Effector CD4-positive, alpha-beta T cell (primary cell): ENCODE measurements around the gene EXD3.
"Not testable (repeated sequence)": the region's sequence is repeated elsewhere in the genome, so short reads cannot be mapped to it uniquely, and the experiment has no call there.

Experiments used
- DNase-seq: peaks from one replicate; pipeline ENCODE4 v3.0.0-alpha.2; 2020
- total RNA-seq: gene quantifications from one replicate; lab custom pipeline; 2026; lab: John Stamatoyannopoulos, UW

The EXD3 gene
- total RNA-seq: 31.0 reads per million, percentile 57 among the genes with 10 or more reads in this experiment

GRCh38 chr9:137422604-137423513 is at the start of gene EXD3, which contains the start of gene NOXA1:
Gene EXD3 (minus strand): TSS chr9:137423162. CDS start chr9:137395357, 27,805 bp downstream.
Gene NOXA1 (plus strand): TSS chr9:137423393. CDS start chr9:137423530, 137 bp downstream.
- peak; percentile 90 for DNase-seq

DNA sequence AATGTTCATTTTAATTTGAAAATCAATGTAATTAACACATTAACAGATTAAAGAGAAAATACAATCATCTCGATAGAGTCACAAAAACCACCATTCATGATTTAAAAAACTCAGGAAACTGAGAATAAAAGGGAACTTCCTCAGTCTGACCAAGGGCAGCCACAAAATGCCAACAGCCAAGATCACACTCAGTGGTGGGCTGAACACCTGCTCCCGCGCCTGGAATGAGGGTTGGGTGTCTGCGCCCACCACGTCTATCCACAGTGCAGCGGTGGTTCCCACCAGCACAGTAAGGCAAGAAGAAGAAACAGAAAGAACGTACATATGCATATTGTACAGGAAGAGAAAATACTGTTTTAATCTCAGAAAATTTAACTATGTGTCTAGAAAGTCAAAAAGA is 47.8 kb upstream of the EXD3 start:
- DNase-seq: no peak

GRCh38 chr9:137467896-137468295 is 44.9 kb upstream of the EXD3 start:
- no peak for DNase-seq

DNA sequence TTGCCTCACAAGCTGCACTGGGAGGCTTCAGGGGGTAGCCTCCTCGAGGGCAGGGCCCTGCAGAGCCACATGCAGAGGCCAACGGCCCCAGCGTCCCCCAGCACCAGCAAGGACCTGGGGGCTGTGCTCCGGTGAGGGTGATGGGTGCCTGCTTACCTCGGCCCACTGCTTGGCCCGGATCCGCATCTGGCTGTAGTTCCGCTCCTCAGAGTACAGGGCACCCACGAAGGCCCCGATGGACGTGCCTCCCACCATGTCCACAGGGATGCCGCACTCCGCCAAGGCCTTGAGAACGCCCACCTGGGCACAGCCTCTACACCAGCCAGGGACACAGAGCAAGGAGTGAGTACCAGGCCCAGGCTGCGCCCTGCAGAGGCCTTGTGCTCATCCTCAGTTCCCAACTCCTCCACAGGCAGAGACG is 44.2 kb upstream of the EXD3 start:
- DNase-seq: no peak

- DNase-seq: not testable (repeated sequence)
Measured at GRCh38 chr9:137466389-137467085, 43.6 kb upstream of the EXD3 start.

- no peak for DNase-seq
Measured at GRCh38 chr9:137465720-137466388, 42.9 kb upstream of the EXD3 start.

DNA sequence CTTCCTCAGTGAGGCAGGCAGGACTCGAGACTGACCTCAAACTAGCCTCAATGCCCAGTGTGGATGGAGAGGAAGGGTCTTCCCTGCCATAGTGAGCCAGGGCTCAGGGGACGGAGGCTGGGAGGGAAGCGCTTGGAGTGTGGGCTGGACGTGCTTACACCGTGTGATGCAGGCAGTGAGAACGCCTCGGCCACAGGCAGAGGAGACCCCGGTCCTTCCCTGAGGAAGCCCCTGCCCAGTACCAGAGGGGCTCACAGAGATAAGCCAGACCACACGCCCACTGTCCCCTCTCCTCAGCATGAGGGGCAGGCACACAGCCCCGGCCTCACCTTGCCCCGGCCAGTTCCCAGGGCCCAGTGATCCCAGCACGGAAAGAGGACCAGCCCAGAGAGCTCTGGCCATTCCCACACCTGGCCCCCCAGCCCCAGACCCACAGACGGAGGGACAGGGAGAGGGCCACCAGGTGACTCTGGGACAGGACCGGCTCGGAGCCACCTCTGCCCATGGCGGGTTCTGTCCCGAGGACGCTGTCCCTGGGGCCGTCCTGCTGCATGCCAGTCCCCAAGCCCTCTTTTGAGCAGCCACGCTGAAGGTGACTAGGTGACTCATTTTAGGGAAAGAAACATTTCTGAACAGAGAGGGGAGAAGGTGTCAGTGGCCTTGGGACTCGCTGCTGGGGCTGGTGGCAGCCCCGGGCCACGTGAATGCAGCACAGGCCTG is 42.2 kb upstream of the EXD3 start:
- no peak for DNase-seq

GRCh38 chr9:137464291-137464999 is 41.5 kb upstream of the EXD3 start:
- DNase-seq: no peak

DNA sequence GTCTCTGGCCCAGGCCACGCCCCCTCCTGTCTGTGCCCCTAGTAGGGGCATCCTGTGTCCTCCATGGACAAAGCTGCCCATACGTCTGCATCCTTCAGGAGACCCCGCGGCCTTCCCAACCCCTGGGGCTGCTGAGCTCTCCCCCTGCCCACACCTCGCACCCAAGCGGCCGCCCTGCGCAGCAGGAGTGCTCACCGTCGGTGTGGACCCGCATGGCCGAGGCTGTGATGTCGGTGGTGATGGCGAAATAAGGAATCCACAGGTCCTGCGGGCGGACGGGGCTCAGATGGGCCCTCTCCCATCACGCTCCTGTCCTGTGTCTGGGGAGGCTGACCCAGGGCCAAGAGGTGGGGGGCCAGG is 40.9 kb upstream of the EXD3 start:
- no peak for DNase-seq

GRCh38 chr9:137462986-137463930 is 40.3 kb upstream of the EXD3 start:
- no peak for DNase-seq

- DNase-seq: no peak
Measured at GRCh38 chr9:137462396-137462985, 39.5 kb upstream of the EXD3 start.

DNA sequence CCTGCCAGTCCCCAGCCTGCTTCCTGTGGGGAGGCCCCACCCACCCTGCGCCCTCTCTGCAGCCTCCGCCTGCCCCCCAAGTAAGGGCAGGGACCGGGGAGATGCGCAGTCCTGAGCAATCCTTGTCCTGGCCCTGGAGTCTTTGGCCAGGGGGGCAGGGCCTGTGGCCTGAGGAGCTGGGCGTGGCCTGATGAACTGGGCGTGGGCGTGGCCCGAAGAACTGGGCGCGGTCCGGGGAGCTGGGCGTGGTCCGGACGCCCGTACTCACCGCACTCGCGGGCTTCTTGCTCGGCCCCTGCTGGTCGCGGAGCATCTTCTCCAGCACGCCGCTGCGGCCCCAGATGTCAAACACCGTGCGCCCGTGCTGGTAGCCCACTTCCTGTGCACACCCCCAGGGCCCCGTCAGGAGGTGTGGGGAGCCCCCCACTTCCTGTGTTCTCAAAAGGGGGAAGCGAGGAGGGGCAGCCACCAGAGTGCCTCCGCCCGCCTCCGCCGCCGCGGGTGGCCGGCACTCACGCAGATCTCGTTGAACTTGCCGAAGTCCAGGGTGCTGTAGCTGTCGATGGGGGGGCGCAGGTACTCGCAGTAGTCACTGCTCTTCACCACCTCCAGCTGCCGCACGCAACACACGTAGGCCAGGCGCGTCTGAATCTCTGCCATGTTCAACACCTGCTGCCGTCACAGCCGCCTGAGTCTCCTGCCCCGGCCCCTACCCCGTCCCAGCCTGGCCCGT is 38.9 kb upstream of the EXD3 start:
- DNase-seq: peak; percentile 69

DNA sequence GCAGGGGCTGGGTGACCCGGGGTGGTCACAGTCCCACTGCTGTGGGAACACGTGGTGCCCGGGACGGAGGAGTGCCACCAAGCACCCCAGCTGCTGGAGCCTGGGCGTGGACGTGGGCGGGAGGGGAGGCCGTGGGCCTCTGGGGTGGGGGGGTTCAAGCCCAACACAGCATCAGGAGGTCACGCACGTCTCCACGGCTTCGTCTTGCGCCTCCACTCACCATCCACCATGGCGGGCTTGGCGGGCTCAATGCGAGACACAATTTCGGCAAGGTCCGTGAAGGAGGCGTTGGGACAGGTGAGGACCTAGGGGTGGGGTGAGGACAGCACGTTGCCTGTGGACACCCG is 38.3 kb upstream of the EXD3 start:
- DNase-seq: no peak

DNA sequence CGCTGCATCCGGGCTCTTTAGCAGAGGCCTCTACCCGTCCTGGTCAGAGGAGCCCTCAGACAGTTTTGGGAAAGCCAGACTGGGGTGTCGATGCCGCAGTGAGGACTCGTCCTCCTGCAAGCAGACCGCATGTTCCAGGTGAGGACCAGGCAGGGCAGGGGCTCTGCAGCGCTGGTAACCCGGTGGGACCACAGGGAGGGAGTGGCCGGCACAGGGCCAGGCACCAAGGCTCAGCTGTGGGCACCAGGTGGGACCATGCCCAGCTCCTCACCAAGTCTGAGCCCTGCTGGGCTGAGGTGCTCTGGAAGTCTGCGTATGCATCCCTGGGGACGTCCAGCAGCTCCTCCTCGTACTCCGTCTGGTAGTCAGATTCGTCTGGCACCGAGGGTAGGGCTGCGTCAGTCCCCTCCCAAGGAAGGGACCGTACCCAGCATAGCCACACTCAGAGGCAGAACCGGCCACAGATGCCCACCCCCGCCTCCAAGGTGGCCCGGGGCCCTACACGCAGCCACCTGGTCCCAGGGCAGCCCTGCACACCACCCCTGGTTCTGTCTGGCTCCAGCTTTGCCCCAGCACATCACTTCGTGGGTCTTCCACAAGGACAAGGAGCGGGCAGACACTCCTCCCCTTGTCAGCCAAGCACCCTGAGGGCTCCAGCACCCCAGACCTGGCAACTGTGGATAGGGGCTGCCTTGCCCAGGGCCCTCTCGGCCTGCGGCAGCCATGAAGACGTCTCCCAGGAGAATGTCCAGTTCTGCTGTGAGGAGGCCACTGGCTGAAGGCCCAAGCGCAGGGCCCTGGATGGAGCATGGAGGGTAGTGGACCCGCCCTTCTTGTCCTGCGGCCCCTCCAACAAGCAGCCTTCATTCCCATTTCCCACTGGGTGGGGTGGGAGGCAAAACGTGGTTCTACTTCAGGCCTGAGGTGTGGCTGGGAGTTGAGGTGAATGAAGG is 37.7 kb upstream of the EXD3 start:
- DNase-seq: no peak

- no peak for DNase-seq
Measured at GRCh38 chr9:137459601-137460362, 36.8 kb upstream of the EXD3 start.

- DNase-seq: peak; percentile 93
Measured at GRCh38 chr9:137459152-137459600, 36.2 kb upstream of the EXD3 start, which contains the start of gene NSMF. Gene NSMF (minus strand): TSS chr9:137459334. CDS start chr9:137459102, 232 bp downstream.
